HUES64 (cell line): ENCODE data around the gene UST.

Experiments used
- H3K27ac ChIP-seq: 2 replicates; pipeline ENCODE4 v1.7.0; 2013; ENCODE audit warnings: low read depth, low read length, inconsistent platforms
- H3K27me3 ChIP-seq: 2 replicates; pipeline ENCODE4 v1.6.1; 2013; ENCODE audit warnings: mild to moderate bottlenecking, low read length; ENCODE audit not compliant: insufficient read depth
- H3K36me3 ChIP-seq: 2 replicates; pipeline ENCODE4 v1.6.1; 2013; ENCODE audit warnings: mild to moderate bottlenecking, low read length; ENCODE audit not compliant: insufficient read depth
- H3K4me1 ChIP-seq: 2 replicates; pipeline ENCODE4 v1.6.1; 2013; ENCODE audit warnings: mild to moderate bottlenecking, low read length, moderate library complexity; ENCODE audit not compliant: insufficient read depth
- H3K4me3 ChIP-seq: 2 replicates; pipeline ENCODE4 v1.5.1; 2013; ENCODE audit warnings: mild to moderate bottlenecking, low read length, moderate library complexity
- H3K9ac ChIP-seq: 2 replicates; pipeline ENCODE4 v1.6.1; 2013; ENCODE audit warnings: mild to moderate bottlenecking, low read depth, low read length
- H3K9me3 ChIP-seq: 2 replicates; pipeline ENCODE4 v1.6.1; 2013; ENCODE audit warnings: low read depth, low read length; ENCODE audit not compliant: insufficient read depth
- WGBS: fragments of 150-250, 120-280 bp; methylation state at CpG from one replicate; pipeline ENCODE4 v1.1.7; 2013; ENCODE audit warnings: missing lambda C conversion rate; 5-methylcytosine and 5-hydroxymethylcytosine counted together

UST gene

GRCh38 chr6:148790404-148790803 is 43.6 kb downstream of the UST start:
- Histone ChIP-seq H3K36me3 (no peaks in the 10 kb centered on the region), H3K4me3 (no peak overlapping the region), H3K4me1 (peaks cover 11% of the 10 kb centered on the region), H3K27ac (no peak overlapping the region), H3K27me3 (no peaks in the 10 kb centered on the region), H3K9me3 (peaks cover 9% of the 10 kb centered on the region), H3K9ac (no peak overlapping the region)
- 96% methylated on average over 10 of the region's 10 CpGs for WGBS

GRCh38 chr6:148790817-148791216 is 44.0 kb downstream of the UST start:
- no peak overlapping the region for H3K4me3 ChIP-seq
- peaks cover 11% of the 10 kb centered on the region for H3K4me1 ChIP-seq
- WGBS: 95% methylated on average over 10 of the region's 10 CpGs
- no peak overlapping the region for H3K9ac ChIP-seq
- H3K36me3 ChIP-seq: no peaks in the 10 kb centered on the region
- H3K9me3 ChIP-seq: peaks cover 9% of the 10 kb centered on the region
- H3K27me3 ChIP-seq: no peaks in the 10 kb centered on the region
- H3K27ac ChIP-seq: no peak overlapping the region

GRCh38 chr6:148791372-148791771 is 44.5 kb downstream of the UST start:
- Histone ChIP-seq H3K27me3 (no peaks in the 10 kb centered on the region), H3K4me3 (no peak overlapping the region), H3K36me3 (no peaks in the 10 kb centered on the region), H3K27ac (no peak overlapping the region), H3K9ac (no peak overlapping the region), H3K4me1 (peaks cover 11% of the 10 kb centered on the region), H3K9me3 (peaks cover 9% of the 10 kb centered on the region)
- WGBS: 96% methylated on average over 3 of the region's 3 CpGs

- Histone ChIP-seq H3K9ac (no peak overlapping the region), H3K36me3 (no peaks in the 10 kb centered on the region), H3K27ac (no peak overlapping the region), H3K4me3 (no peak overlapping the region), H3K27me3 (no peaks in the 10 kb centered on the region), H3K9me3 (peaks cover 9% of the 10 kb centered on the region), H3K4me1 (peaks cover 7% of the 10 kb centered on the region)
- 100% methylated on average over 2 of the region's 2 CpGs for WGBS
Measured at GRCh38 chr6:148793721-148794120, 46.9 kb downstream of the UST start.

- WGBS: 77% methylated on average over 4 of the region's 4 CpGs
- Histone ChIP-seq H3K36me3 (no peaks in the 10 kb centered on the region), H3K27me3 (no peaks in the 10 kb centered on the region), H3K4me3 (no peak overlapping the region), H3K27ac (no peak overlapping the region), H3K9ac (no peak overlapping the region), H3K9me3 (peaks cover 9% of the 10 kb centered on the region), H3K4me1 (peaks cover 7% of the 10 kb centered on the region)
Measured at GRCh38 chr6:148794797-148795196, 48.0 kb downstream of the UST start.

GRCh38 chr6:148795563-148795962 is 48.7 kb downstream of the UST start:
- no peaks in the 10 kb centered on the region for H3K36me3 ChIP-seq
- no peak overlapping the region for H3K27ac ChIP-seq
- no peaks in the 10 kb centered on the region for H3K27me3 ChIP-seq
- peaks cover 7% of the 10 kb centered on the region for H3K4me1 ChIP-seq
- 89% methylated on average over 4 of the region's 6 CpGs for WGBS
- H3K4me3 ChIP-seq: no peak overlapping the region
- no peak overlapping the region for H3K9ac ChIP-seq
- H3K9me3 ChIP-seq: peaks cover 9% of the 10 kb centered on the region

GRCh38 chr6:148799647-148800046 is 52.8 kb downstream of the UST start:
- no peaks in the 10 kb centered on the region for H3K27me3 ChIP-seq
- no peaks in the 10 kb centered on the region for H3K36me3 ChIP-seq
- 90% methylated on average over 2 of the region's 3 CpGs for WGBS
- H3K27ac ChIP-seq: no peak overlapping the region
- H3K9me3 ChIP-seq: no peaks in the 10 kb centered on the region
- no peak overlapping the region for H3K9ac ChIP-seq
- no peak overlapping the region for H3K4me3 ChIP-seq
- peaks cover 13% of the 10 kb centered on the region for H3K4me1 ChIP-seq

GRCh38 chr6:148800536-148800935 is 53.7 kb downstream of the UST start:
- Histone ChIP-seq H3K27me3 (no peaks in the 10 kb centered on the region), H3K9me3 (no peaks in the 10 kb centered on the region), H3K9ac (no peak overlapping the region), H3K4me1 (peaks cover 18% of the 10 kb centered on the region), H3K4me3 (no peak overlapping the region), H3K27ac (no peak overlapping the region), H3K36me3 (no peaks in the 10 kb centered on the region)
- 67% methylated on average over 2 of the region's 3 CpGs for WGBS

- 75% methylated on average over 5 of the region's 6 CpGs for whole genome bisulfite sequencing
- H3K27me3 ChIP-seq: no peaks in the 10 kb centered on the region
- no peak overlapping the region for H3K4me3 ChIP-seq
- no peak overlapping the region for H3K9ac ChIP-seq
- no peak overlapping the region for H3K27ac ChIP-seq
- H3K36me3 ChIP-seq: 0 out of 2 replicates have a peak, but pooled peaks cover 3% of the 10 kb centered on the region
- peaks cover 24% of the 10 kb centered on the region for H3K4me1 ChIP-seq
- H3K9me3 ChIP-seq: no peaks in the 10 kb centered on the region
Measured at GRCh38 chr6:148803979-148804378, 57.1 kb downstream of the UST start.

- WGBS: 90% methylated on average over 4 of the region's 4 CpGs
- Histone ChIP-seq H3K4me3 (no peak overlapping the region), H3K9ac (no peak overlapping the region), H3K36me3 (0 out of 2 replicates have a peak, but pooled peaks cover 3% of the 10 kb centered on the region), H3K27me3 (no peaks in the 10 kb centered on the region), H3K4me1 (peaks cover 24% of the 10 kb centered on the region), H3K27ac (no peak overlapping the region), H3K9me3 (no peaks in the 10 kb centered on the region)
Measured at GRCh38 chr6:148805777-148806176, 58.9 kb downstream of the UST start.

GRCh38 chr6:148807784-148808183 is 61.0 kb downstream of the UST start:
- WGBS: 93% methylated on average over 7 of the region's 7 CpGs
- H3K9me3 ChIP-seq: 0 out of 2 replicates have a peak, but pooled peaks cover 3% of the 10 kb centered on the region
- 0 out of 2 replicates have a peak, but pooled peaks cover 3% of the 10 kb centered on the region for H3K36me3 ChIP-seq
- no peak overlapping the region for H3K4me3 ChIP-seq
- H3K27ac ChIP-seq: no peak overlapping the region
- H3K27me3 ChIP-seq: no peaks in the 10 kb centered on the region
- H3K9ac ChIP-seq: no peak overlapping the region
- H3K4me1 ChIP-seq: peaks cover 20% of the 10 kb centered on the region

- 89% methylated on average over 5 of the region's 5 CpGs for WGBS
Measured at GRCh38 chr6:148808786-148809304, 62.0 kb downstream of the UST start.

More at GRCh38 chr6:148808786-148809304, 62.0 kb downstream of the UST start:
- H3K27me3 ChIP-seq: no peaks in the 10 kb centered on the region
- H3K4me1 ChIP-seq: peaks cover 20% of the 10 kb centered on the region
- H3K36me3 ChIP-seq: 0 out of 2 replicates have a peak, but pooled peaks cover 3% of the 10 kb centered on the region
- H3K27ac ChIP-seq: no peak overlapping the region
- 0 out of 2 replicates have a peak, but pooled peaks cover 3% of the 10 kb centered on the region for H3K9me3 ChIP-seq
- no peak overlapping the region for H3K4me3 ChIP-seq
- no peak overlapping the region for H3K9ac ChIP-seq
